Measurements from ENCODE around the gene HBG1.

Gene HBG1

DNA sequence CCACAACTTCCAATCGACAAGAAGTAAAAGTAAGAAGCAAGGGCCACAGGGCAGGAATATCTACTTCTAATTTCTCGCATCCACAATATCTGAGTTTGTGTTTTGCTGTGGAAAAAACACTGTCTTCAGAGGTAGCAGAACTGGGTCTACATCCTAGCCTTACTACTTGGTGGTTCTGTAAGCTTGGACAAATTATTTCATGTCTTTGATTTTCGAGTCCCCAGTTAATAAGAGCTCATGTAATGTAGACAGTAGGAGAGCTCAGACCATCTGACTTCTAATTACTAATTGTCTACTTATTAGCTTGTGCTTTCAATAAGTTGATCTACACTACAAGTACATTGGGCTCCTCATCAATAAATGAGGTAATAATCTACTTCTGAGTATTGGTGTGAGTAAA lies 33.4 kb upstream of the HBG1 start:
- no peak for TF ChIP-seq TAF1 (IDR thresholded peaks at IDR 0.05; ENCODE audit: borderline replicate concordance, insufficient read depth, low read length)
- no peak for TF ChIP-seq SIN3A (IDR thresholded peaks at IDR 0.05; ENCODE audit: borderline replicate concordance, insufficient read depth, low read length)
- TF ChIP-seq, protein P1, sequence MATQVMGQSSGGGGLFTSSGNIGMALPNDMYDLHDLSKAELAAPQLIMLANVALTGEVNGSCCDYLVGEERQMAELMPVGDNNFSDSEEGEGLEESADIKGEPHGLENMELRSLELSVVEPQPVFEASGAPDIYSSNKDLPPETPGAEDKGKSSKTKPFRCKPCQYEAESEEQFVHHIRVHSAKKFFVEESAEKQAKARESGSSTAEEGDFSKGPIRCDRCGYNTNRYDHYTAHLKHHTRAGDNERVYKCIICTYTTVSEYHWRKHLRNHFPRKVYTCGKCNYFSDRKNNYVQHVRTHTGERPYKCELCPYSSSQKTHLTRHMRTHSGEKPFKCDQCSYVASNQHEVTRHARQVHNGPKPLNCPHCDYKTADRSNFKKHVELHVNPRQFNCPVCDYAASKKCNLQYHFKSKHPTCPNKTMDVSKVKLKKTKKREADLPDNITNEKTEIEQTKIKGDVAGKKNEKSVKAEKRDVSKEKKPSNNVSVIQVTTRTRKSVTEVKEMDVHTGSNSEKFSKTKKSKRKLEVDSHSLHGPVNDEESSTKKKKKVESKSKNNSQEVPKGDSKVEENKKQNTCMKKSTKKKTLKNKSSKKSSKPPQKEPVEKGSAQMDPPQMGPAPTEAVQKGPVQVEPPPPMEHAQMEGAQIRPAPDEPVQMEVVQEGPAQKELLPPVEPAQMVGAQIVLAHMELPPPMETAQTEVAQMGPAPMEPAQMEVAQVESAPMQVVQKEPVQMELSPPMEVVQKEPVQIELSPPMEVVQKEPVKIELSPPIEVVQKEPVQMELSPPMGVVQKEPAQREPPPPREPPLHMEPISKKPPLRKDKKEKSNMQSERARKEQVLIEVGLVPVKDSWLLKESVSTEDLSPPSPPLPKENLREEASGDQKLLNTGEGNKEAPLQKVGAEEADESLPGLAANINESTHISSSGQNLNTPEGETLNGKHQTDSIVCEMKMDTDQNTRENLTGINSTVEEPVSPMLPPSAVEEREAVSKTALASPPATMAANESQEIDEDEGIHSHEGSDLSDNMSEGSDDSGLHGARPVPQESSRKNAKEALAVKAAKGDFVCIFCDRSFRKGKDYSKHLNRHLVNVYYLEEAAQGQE (IDR thresholded peaks at IDR 0.05; ENCODE audit: insufficient read depth in 1 of 2, low read depth in 2 of 2, low read length in 2 of 2), result no peak
- TF ChIP-seq FOXP2 (optimal IDR thresholded peaks at IDR 0.05; ENCODE audit: borderline replicate concordance, extremely low read depth, extremely low read length, insufficient read depth), result no peak

DNA sequence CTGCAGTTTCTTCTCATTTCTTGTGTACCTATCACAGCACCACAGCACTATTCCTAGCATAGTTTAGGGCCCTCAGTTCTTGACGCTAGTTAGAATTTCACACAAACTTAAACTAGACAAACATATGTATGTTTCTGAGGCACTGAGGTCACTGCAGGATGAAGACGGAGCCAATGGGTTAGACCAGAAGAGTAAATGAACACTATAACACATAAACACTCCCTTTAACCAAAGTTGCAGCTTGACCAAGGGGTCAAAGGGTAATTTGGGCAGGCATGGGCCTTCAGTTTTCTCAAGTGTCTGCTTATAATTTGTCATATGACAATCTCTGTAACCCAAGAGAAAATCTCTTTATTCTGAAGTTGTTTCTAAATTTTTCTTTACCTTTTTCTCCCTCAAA lies 33.0 kb upstream of the HBG1 start:
- no peak for TF ChIP-seq SIN3A (IDR thresholded peaks at IDR 0.05; ENCODE audit: borderline replicate concordance, insufficient read depth, low read length)
- TF ChIP-seq FOXP2 (optimal IDR thresholded peaks at IDR 0.05; ENCODE audit: borderline replicate concordance, extremely low read depth, extremely low read length, insufficient read depth), result no peak
- TF ChIP-seq, protein P1 (IDR thresholded peaks at IDR 0.05; ENCODE audit: insufficient read depth in 1 of 2, low read depth in 2 of 2, low read length in 2 of 2), result no peak
- no peak for TF ChIP-seq POLR2AphosphoS5 (IDR thresholded peaks at IDR 0.05; ENCODE audit: low read depth, low read length)
- no peak for TF ChIP-seq TAF1 (IDR thresholded peaks at IDR 0.05; ENCODE audit: borderline replicate concordance, insufficient read depth, low read length)

DNA sequence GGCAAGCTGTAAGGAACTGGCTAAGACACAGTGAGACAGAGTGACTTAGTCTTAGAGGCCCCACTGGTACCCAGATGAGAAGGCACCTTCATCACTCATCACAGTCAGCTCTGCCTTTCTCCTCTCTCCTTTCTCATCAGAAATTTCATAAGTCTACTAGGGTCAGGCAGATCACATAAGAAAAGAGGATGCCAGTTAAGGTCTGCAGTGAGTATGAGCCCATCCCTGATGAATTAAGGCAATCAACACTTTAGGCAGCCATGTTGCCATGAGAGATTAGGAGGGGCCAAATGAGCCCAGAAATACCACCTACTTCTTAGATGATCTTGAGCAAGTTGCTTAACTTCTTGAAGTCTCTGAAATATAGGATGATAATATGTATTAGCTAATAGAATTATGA lies 31.9 kb upstream of the HBG1 start:
- no peak for TF ChIP-seq TAF1 (IDR thresholded peaks at IDR 0.05; ENCODE audit: borderline replicate concordance, insufficient read depth, low read length)

DNA sequence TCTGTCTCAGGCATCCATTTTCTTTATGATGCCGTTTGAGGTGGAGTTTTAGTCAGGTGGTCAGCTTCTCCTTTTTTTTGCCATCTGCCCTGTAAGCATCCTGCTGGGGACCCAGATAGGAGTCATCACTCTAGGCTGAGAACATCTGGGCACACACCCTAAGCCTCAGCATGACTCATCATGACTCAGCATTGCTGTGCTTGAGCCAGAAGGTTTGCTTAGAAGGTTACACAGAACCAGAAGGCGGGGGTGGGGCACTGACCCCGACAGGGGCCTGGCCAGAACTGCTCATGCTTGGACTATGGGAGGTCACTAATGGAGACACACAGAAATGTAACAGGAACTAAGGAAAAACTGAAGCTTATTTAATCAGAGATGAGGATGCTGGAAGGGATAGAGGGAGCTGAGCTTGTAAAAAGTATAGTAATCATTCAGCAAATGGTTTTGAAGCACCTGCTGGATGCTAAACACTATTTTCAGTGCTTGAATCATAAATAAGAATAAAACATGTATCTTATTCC lies 31.0 kb upstream of the HBG1 start:
- no peak for TF ChIP-seq FOXP2 (optimal IDR thresholded peaks at IDR 0.05; ENCODE audit: borderline replicate concordance, extremely low read depth, extremely low read length, insufficient read depth)
- TF ChIP-seq SIN3A (IDR thresholded peaks at IDR 0.05; ENCODE audit: borderline replicate concordance, insufficient read depth, low read length), result no peak
- no peak for TF ChIP-seq TAF1 (IDR thresholded peaks at IDR 0.05; ENCODE audit: borderline replicate concordance, insufficient read depth, low read length)
- no peak for TF ChIP-seq POLR2AphosphoS5 (IDR thresholded peaks at IDR 0.05; ENCODE audit: low read depth, low read length)
- TF ChIP-seq, protein P1 (IDR thresholded peaks at IDR 0.05; ENCODE audit: insufficient read depth in 1 of 2, low read depth in 2 of 2, low read length in 2 of 2), result no peak

DNA sequence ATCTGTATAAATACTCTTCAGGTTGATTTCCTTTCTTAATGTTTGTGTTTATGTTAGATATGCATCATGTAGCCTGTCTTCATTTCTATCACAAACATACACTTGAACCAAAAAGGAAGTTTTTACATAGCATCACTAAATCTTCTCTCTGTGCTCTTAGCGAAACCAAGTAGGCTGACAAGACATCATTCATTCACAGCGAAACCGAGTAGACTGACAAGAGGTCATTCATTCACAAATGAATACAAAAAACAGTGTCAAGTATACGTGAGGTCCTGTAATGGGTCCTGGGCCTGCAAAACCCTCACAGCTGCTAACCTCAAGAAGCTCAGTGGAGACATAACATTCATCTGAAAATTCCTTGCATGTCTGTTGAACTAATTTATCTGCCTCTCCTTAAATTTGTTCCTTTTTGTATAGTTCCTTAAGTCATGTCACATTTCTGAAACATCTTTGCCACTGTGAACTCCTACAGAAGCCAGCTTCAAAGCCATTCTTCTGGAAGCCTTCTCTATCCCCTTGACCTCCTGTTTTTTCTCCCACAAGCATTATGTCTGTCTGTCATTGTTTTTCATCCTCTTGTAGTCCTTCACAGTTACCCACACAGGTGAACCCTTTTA lies 29.9 kb upstream of the HBG1 start:
- TF ChIP-seq, protein P1 (IDR thresholded peaks at IDR 0.05; ENCODE audit: insufficient read depth in 1 of 2, low read depth in 2 of 2, low read length in 2 of 2), result no peak
- TF ChIP-seq TAF1 (IDR thresholded peaks at IDR 0.05; ENCODE audit: borderline replicate concordance, insufficient read depth, low read length) (no peak), FOXP2 (optimal IDR thresholded peaks at IDR 0.05; ENCODE audit: borderline replicate concordance, extremely low read depth, extremely low read length, insufficient read depth) (no peak), SIN3A (IDR thresholded peaks at IDR 0.05; ENCODE audit: borderline replicate concordance, insufficient read depth, low read length) (no peak), POLR2AphosphoS5 (IDR thresholded peaks at IDR 0.05; ENCODE audit: low read depth, low read length) (no peak)

Data from PFSK-1 (cell line).